M059J (cell line): ENCODE data around the gene CTBP2. TPM values are rescaled to one million over a fixed set of nuclear protein-coding genes. Genes with fewer than 3 reads are reported as not detected.

Experiments used
- DNase-seq: peaks from one replicate; pipeline ENCODE4 v3.0.0-alpha.2; 2012; ENCODE audit warnings: low read depth
- total RNA-seq: library from RNA; depleted of rRNA; stranded (reverse); fragments of >200 nt; shearing (Covaris generic); gene quantifications from 2 replicates; pipeline ENCODE4 v1.2.3, GENCODE V29; 2014

Gene CTBP2
- total RNA-seq, 1 experiment from 2014 or later: 55.5 TPM

- DNase-seq: no peak
These were observed 34.2 kb downstream of the CTBP2 start for GRCh38 chr10:125125951-125126735.

GRCh38 chr10:125124907-125125306 is 35.5 kb downstream of the CTBP2 start:
- no peak for DNase-seq

- DNase-seq: no peak
These were observed 36.3 kb downstream of the CTBP2 start for GRCh38 chr10:125124115-125124487.

- DNase-seq: peak; percentile 90
These were observed 36.8 kb downstream of the CTBP2 start for GRCh38 chr10:125123476-125124114.

GRCh38 chr10:125122566-125122965 is 37.8 kb downstream of the CTBP2 start:
- DNase-seq: no peak

GRCh38 chr10:125121003-125121402 is 39.4 kb downstream of the CTBP2 start:
- DNase-seq: no peak

- peak; percentile 47 for DNase-seq
These were observed 40.2 kb downstream of the CTBP2 start for GRCh38 chr10:125120053-125120710.

- DNase-seq: no peak
These were observed 41.7 kb downstream of the CTBP2 start for GRCh38 chr10:125118701-125119100.

GRCh38 chr10:125118011-125118611 is 42.3 kb downstream of the CTBP2 start:
- no peak for DNase-seq

GRCh38 chr10:125116652-125117310 is 43.6 kb downstream of the CTBP2 start:
- DNase-seq: peak; percentile 15

GRCh38 chr10:125116041-125116649 is 44.2 kb downstream of the CTBP2 start:
- no peak for DNase-seq

- no peak for DNase-seq
These were observed 45.0 kb downstream of the CTBP2 start for GRCh38 chr10:125115409-125115808.

- DNase-seq: no peak
These were observed 45.5 kb downstream of the CTBP2 start for GRCh38 chr10:125114761-125115391.

GRCh38 chr10:125113691-125114371 is 46.5 kb downstream of the CTBP2 start:
- no peak for DNase-seq

- DNase-seq: no peak
These were observed 47.5 kb downstream of the CTBP2 start for GRCh38 chr10:125112697-125113494.

- no peak for DNase-seq
These were observed 49.1 kb downstream of the CTBP2 start for GRCh38 chr10:125111118-125111727.

GRCh38 chr10:125107965-125108580 is 52.3 kb downstream of the CTBP2 start:
- DNase-seq: no peak

GRCh38 chr10:125107166-125107949 is 53.0 kb downstream of the CTBP2 start:
- no peak for DNase-seq
